ENCODE results near the gene PCYT2. TPM values are rescaled to one million over a fixed set of nuclear protein-coding genes. Genes with fewer than 3 reads are reported as not detected.

PCYT2 gene
- total and polyA plus RNA-seq, 9 of the 15 experiments (the other 6 are each of a cell fraction or from before 2014, with no cell fraction given), result 0.92 to 134 (median 82.5) TPM

DNA sequence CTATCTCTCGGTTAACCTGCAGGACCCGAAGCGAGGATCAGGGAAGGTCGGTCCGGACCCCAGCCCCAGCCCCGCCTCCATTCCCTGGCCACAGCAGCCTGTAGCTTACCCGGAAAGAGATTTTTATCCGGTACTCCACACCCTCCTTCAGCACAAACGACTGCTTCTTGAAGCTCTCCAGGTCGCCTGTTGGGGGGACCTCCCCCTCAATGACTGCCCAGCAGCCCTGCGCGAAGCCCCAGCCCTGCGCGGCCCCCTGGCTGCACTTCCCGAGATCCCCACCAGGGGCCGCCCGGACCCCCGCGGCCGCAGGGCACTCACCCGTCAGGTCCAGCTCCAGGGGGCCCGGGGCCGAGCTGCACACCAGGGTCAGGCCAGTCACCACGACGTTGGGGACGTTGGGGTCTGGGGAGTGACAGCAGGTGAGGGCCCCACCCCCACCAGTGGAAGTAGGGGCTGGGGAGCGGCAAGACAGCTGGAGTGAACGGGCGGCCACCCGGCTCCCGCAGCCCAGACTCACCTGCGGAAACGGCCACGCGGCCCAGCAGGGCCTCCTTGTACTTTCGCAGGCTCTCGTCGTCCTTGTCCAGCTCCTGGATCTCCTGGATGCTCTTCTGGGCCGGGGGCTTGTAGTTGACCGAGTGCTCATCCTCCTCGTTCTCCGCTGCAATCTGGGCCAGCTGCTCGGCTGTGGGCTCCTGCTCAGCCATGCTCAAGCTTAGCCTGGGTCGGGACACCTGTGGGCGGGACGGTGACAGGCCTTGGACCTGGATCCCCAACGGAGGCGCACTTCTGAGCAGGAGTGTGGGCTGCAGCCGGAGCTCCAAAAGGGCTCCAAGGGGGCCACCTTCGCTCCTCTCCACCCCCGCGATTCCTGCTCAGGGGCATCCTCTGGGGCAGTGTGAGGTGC is 41.7 kb downstream of the PCYT2 start (continued):
- TF ChIP-seq, protein P1, sequence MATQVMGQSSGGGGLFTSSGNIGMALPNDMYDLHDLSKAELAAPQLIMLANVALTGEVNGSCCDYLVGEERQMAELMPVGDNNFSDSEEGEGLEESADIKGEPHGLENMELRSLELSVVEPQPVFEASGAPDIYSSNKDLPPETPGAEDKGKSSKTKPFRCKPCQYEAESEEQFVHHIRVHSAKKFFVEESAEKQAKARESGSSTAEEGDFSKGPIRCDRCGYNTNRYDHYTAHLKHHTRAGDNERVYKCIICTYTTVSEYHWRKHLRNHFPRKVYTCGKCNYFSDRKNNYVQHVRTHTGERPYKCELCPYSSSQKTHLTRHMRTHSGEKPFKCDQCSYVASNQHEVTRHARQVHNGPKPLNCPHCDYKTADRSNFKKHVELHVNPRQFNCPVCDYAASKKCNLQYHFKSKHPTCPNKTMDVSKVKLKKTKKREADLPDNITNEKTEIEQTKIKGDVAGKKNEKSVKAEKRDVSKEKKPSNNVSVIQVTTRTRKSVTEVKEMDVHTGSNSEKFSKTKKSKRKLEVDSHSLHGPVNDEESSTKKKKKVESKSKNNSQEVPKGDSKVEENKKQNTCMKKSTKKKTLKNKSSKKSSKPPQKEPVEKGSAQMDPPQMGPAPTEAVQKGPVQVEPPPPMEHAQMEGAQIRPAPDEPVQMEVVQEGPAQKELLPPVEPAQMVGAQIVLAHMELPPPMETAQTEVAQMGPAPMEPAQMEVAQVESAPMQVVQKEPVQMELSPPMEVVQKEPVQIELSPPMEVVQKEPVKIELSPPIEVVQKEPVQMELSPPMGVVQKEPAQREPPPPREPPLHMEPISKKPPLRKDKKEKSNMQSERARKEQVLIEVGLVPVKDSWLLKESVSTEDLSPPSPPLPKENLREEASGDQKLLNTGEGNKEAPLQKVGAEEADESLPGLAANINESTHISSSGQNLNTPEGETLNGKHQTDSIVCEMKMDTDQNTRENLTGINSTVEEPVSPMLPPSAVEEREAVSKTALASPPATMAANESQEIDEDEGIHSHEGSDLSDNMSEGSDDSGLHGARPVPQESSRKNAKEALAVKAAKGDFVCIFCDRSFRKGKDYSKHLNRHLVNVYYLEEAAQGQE (IDR thresholded peaks at IDR 0.05; ENCODE audit: borderline replicate concordance), result peak; percentile 42; the same call in 1 of the 2 replicates
- TF ChIP-seq, protein P1 (CRISPR knock-in tag; IDR thresholded peaks at IDR 0.05; ENCODE audit: low read depth), result no peak
- no peak for TF ChIP-seq POLR3G (IDR thresholded peaks at IDR 0.05; ENCODE audit: extremely low read depth, insufficient read length, insufficient replicate concordance)
- TF ChIP-seq, protein P2, sequence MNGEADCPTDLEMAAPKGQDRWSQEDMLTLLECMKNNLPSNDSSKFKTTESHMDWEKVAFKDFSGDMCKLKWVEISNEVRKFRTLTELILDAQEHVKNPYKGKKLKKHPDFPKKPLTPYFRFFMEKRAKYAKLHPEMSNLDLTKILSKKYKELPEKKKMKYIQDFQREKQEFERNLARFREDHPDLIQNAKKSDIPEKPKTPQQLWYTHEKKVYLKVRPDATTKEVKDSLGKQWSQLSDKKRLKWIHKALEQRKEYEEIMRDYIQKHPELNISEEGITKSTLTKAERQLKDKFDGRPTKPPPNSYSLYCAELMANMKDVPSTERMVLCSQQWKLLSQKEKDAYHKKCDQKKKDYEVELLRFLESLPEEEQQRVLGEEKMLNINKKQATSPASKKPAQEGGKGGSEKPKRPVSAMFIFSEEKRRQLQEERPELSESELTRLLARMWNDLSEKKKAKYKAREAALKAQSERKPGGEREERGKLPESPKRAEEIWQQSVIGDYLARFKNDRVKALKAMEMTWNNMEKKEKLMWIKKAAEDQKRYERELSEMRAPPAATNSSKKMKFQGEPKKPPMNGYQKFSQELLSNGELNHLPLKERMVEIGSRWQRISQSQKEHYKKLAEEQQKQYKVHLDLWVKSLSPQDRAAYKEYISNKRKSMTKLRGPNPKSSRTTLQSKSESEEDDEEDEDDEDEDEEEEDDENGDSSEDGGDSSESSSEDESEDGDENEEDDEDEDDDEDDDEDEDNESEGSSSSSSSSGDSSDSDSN (IDR thresholded peaks at IDR 0.05; ENCODE audit: borderline replicate concordance in 1 of 2, low read depth in 2 of 2, low read length in 2 of 2), result no peak
- TF ChIP-seq, protein P3, sequence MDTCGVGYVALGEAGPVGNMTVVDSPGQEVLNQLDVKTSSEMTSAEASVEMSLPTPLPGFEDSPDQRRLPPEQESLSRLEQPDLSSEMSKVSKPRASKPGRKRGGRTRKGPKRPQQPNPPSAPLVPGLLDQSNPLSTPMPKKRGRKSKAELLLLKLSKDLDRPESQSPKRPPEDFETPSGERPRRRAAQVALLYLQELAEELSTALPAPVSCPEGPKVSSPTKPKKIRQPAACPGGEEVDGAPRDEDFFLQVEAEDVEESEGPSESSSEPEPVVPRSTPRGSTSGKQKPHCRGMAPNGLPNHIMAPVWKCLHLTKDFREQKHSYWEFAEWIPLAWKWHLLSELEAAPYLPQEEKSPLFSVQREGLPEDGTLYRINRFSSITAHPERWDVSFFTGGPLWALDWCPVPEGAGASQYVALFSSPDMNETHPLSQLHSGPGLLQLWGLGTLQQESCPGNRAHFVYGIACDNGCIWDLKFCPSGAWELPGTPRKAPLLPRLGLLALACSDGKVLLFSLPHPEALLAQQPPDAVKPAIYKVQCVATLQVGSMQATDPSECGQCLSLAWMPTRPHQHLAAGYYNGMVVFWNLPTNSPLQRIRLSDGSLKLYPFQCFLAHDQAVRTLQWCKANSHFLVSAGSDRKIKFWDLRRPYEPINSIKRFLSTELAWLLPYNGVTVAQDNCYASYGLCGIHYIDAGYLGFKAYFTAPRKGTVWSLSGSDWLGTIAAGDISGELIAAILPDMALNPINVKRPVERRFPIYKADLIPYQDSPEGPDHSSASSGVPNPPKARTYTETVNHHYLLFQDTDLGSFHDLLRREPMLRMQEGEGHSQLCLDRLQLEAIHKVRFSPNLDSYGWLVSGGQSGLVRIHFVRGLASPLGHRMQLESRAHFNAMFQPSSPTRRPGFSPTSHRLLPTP (IDR thresholded peaks at IDR 0.05; ENCODE audit: borderline replicate concordance, extremely low read depth, insufficient read length), result no peak
- 0 out of 2 replicates have a peak, but pooled peaks have one; percentile 31 for TF ChIP-seq POLR2AphosphoS5 (IDR thresholded peaks at IDR 0.05; ENCODE audit: control insufficient read depth, insufficient read depth, low read depth, low read length)
- TF ChIP-seq CSDE1 (IDR thresholded peaks at IDR 0.05), result no peak; a peak in 1 of 4 replicates
- TF ChIP-seq FIP1L1 (IDR thresholded peaks at IDR 0.05; ENCODE audit: low read depth, low read length, poor library complexity, severe bottlenecking), result peak; percentile 95
